KBM-7 (cell line): ENCODE results near the gene HPS6.
"Not testable (repeated sequence)": the region's sequence is repeated elsewhere in the genome, so short reads cannot be mapped to it uniquely, and the experiment has no call there.

Experiments used
- DNase-seq: peaks from one replicate; pipeline ENCODE4 v3.0.0-alpha.2; 2015
- in situ Hi-C: fragments of 300-500 bp; cut with MboI; formaldehyde crosslinking; loops from 2 replicates; pipeline ENCODE4 v1.14.3; 2020; ENCODE audit warnings: low sequenced_read_pairs, low pct_unique_long_range_greater_than_20kb, mixed read lengths

HPS6 gene

GRCh38 chr10:102064868-102065560 lies at the start of gene HPS6:
Gene HPS6, plus strand, starts transcription at chr10:102065349. Its CDS starts 126 bp downstream, at chr10:102065475.
- in situ Hi-C loops: no loop called here
- peak; percentile 95 for DNase-seq

GRCh38 chr10:102016416-102016815 lies 48.7 kb upstream of the HPS6 start:
- DNase-seq: no peak
- in situ Hi-C loops: no loop called here

- in situ Hi-C loops: no loop called here
Measured at GRCh38 chr10:102017295-102017694, 47.9 kb upstream of the HPS6 start.

GRCh38 chr10:102020938-102021337 lies 44.2 kb upstream of the HPS6 start:
- DNase-seq: no peak
- in situ Hi-C loops: no loop called here

More at GRCh38 chr10:102017295-102017694, 47.9 kb upstream of the HPS6 start:
- DNase-seq: no peak

- DNase-seq: peak; percentile 65
- in situ Hi-C loops: no loop called here
Measured at GRCh38 chr10:102024799-102025198, 40.4 kb upstream of the HPS6 start.

GRCh38 chr10:102027261-102027660 lies 37.9 kb upstream of the HPS6 start:
- no peak for DNase-seq
- in situ Hi-C loops: no loop called here

GRCh38 chr10:102033787-102034186 lies 31.4 kb upstream of the HPS6 start:
- in situ Hi-C loops: no loop called here

GRCh38 chr10:102035807-102036206 lies 29.3 kb upstream of the HPS6 start:
- DNase-seq, in situ Hi-C loops: not testable (repeated sequence)

More at GRCh38 chr10:102033787-102034186, 31.4 kb upstream of the HPS6 start:
- no peak for DNase-seq

- DNase-seq: no peak
- in situ Hi-C loops: no loop called here
Measured at GRCh38 chr10:102038410-102038809, 26.7 kb upstream of the HPS6 start.

GRCh38 chr10:102040305-102041050 lies 24.7 kb upstream of the HPS6 start:
- peak; percentile 30 for DNase-seq
- in situ Hi-C loops: no loop called here

- DNase-seq: no peak
- in situ Hi-C loops: no loop called here
Measured at GRCh38 chr10:102045292-102045691, 19.9 kb upstream of the HPS6 start.

GRCh38 chr10:102046095-102046494 lies 19.1 kb upstream of the HPS6 start:
- in situ Hi-C loops: no loop called here
- DNase-seq: no peak

- in situ Hi-C loops: not testable (repeated sequence)
- DNase-seq: peak; percentile 62
Measured at GRCh38 chr10:102054881-102055646, 10.1 kb upstream of the HPS6 start.

- in situ Hi-C loops: no loop called here
- DNase-seq: peak; percentile 96
Measured at GRCh38 chr10:102055647-102056419, 9.3 kb upstream of the HPS6 start, which contains the start of gene ARMH3. Gene ARMH3, minus strand, starts transcription at chr10:102056173. Its CDS starts 16,059 bp downstream, at chr10:102040114.

- no peak for DNase-seq
- in situ Hi-C loops: no loop called here
Measured at GRCh38 chr10:102059987-102060386, 5.2 kb upstream of the HPS6 start.

- in situ Hi-C loops: no loop called here
- no peak for DNase-seq
Measured at GRCh38 chr10:102064503-102064867, 664 bp upstream of the HPS6 start.

- in situ Hi-C loops: no loop called here
- DNase-seq: no peak
Measured at GRCh38 chr10:102065561-102066398, 631 bp downstream of the HPS6 start.

- in situ Hi-C loops: no loop called here
- no peak for DNase-seq
Measured at GRCh38 chr10:102066399-102067088, 1.4 kb downstream of the HPS6 start.
